Heart right ventricle (tissue), 16 donors: ENCODE results near the gene NPC2. TPM values are rescaled to one million over a fixed set of nuclear protein-coding genes. Genes with fewer than 3 reads are reported as not detected.

ENCODE experiments used
- ATAC-seq, 8 donors: fragments of 200-7000 bp; cut with Tn5 transposase; one replicate each; pipeline ENCODE4 v1.9.1; 2020; ENCODE audit warnings: mild to moderate bottlenecking in 8 of 8, moderate library complexity in 8 of 8, moderate number of reproducible peaks in 1 of 8
- DNase-seq, 2 donors: peaks; one replicate each; pipeline ENCODE4 v3.0.0-alpha.2; 2020
- H3K27ac ChIP-seq, 10 donors: fragments of 200-600 bp; sonication (generic) in 2 of 10; one replicate each; pipeline versions ENCODE4 v1.5.0 to v1.8.0; 2020 to 2022; ENCODE audit warnings: mild to moderate bottlenecking in 3 of 10
- H3K27me3 ChIP-seq, 7 donors: fragments of 200-600 bp; one replicate each; pipeline ENCODE4 v1.8.0; 2021 to 2022; ENCODE audit warnings: mild to moderate bottlenecking in 2 of 7
- H3K36me3 ChIP-seq, 9 donors: fragments of 200-600 bp; sonication (generic) in 1 of 9; one replicate each; pipeline versions ENCODE4 v1.5.0 to v1.8.0; 2020 to 2022; ENCODE audit warnings: mild to moderate bottlenecking in 2 of 9
- H3K4me1 ChIP-seq, 9 donors: fragments of 200-600 bp; sonication (generic) in 1 of 9; one replicate each; pipeline versions ENCODE4 v1.5.0 to v1.8.0; 2020 to 2022; ENCODE audit warnings: mild to moderate bottlenecking in 4 of 9
- H3K4me3 ChIP-seq, 10 donors: fragments of 200-600 bp; sonication (generic) in 2 of 10; one replicate each; pipeline versions ENCODE4 v1.5.0 to v1.8.0; 2020 to 2022; ENCODE audit warnings: mild to moderate bottlenecking in 7 of 10, moderate library complexity in 2 of 10
- H3K9me3 ChIP-seq, 11 donors: fragments of 200-600 bp in 10 of 11; sonication (generic) in 2 of 11; one replicate each; pipeline versions ENCODE4 v1.5.0 to v1.8.0; 2013 to 2022; ENCODE audit warnings: mild to moderate bottlenecking in 2 of 11, control low read depth in 1 of 11, moderate library complexity in 1 of 11
- CTCF ChIP-seq, 9 donors: fragments of 200-600 bp; sonication (generic) in 2 of 9; IDR thresholded peaks; one replicate each; pipeline versions ENCODE4 v1.5.0 to v1.8.0; 2021 to 2022; ENCODE audit warnings: antibody characterized with exemption in 9 of 9, mild to moderate bottlenecking in 5 of 9, moderate library complexity in 1 of 9
- WGBS, 2 donors: extraction: QIAGEN DNeasy Blood & Tissue Kit; methylation state at CpG; one replicate each; pipeline ENCODE4 v1.1.7; 2013; ENCODE audit warnings: inconsistent platforms in 1 of 2; 5-methylcytosine and 5-hydroxymethylcytosine counted together
- intact Hi-C, 10 donors: fragments of 100-400 bp; cut with DNase I; formaldehyde crosslinking; loops; one replicate each; pipeline versions ENCODE4 v1.11.1 to v1.14.2; 2022
- polyA plus RNA-seq, 2 donors: library from polyadenylated mRNA; stranded (reverse); fragments of 200-250 nt; gene quantifications; one replicate each; pipeline ENCODE4 v1.2.3, GENCODE V29; 2013
- total RNA-seq, 10 donors: library from RNA; stranded (reverse); fragmentation: NEBNext Ultra II Directional in 3 of 10; extraction: Animal tissue kit (Norgen Biotek cat#: 25700) in 3 of 10; gene quantifications; one replicate each; pipeline versions ENCODE4 v1.2.1 to v1.2.4, GENCODE V29; 2021 to 2023
- donor health status: Arrhythmogenic right ventricular cardiomyopathy.
- donor health status: ischemic (EF 13 %, LVEDD 7.1; RV severe dilation, severe dysfunction).
- donor health status: healthy with polysubstance abuse.
- donor health status: DM: no; HTN: yes; CAD: no.
- donor health status: DM: no; HTN: no; CAD: no.
- donor health status: ischemic (EF 25% LVEDD 6.9; RV normal size, moderate dysfunction).
- donor health status: ischemic (EF 25% LVEDD 5.7; RV mildly dilated, moderate dysfunction).
- donor health status: healthy.
- donor health status: DM: yes; HTN: yes; CAD: no.
- donor health status: Ischemic cardiomyopathy.
- donor health status: ischemic (EF 35%, LVEDD 5.7; RV mildly dilated, moderate dysfunction).
- donor health status: nonischemic (EF 11% LVEDD 7.7; RV severe dilation, severe dysfunction).
- donor health status: DM: yes; HTN: yes; CAD: no.
- donor health status: PGD.
- donor health status: ischemic (EF 29% LVEDD 5.4; RV normal size, mild dysfunction).
- donor health status: nonischemic (EF 23%, LVEDD 6.1; RV moderate dilation, normal function).

Gene NPC2
- total and polyA plus RNA-seq, 12 donors: 70.0 to 258 (median 108) TPM

- WGBS, 2 donors: 70 to 82% methylated on average over 7 of the region's 7 CpGs
- Histone ChIP-seq H3K36me3 (peaks cover 0 to 33% (median 0%) of the 10 kb centered on the region in 9 donors), H3K4me1 (peaks cover 0 to 17% (median 0%) of the 10 kb centered on the region in 9 donors), H3K4me3 (no peak overlapping the region), H3K27me3 (no peaks in the 10 kb centered on the region), H3K27ac (no peak overlapping the region), H3K9me3 (no peaks in the 10 kb centered on the region)
- no peak for TF ChIP-seq CTCF (IDR thresholded peaks at IDR 0.05)
- intact Hi-C loops: no loop called here
- DNase-seq (no peak), ATAC-seq (peak in 1 of 8 donors; percentile 69)
Observed at GRCh38 chr14:74469548-74470518, 23.3 kb downstream of the NPC2 start.

- 90 to 95% methylated on average over 3 of the region's 3 CpGs for WGBS, 2 donors
- intact Hi-C loops: no loop called here
- H3K4me1 ChIP-seq: peaks cover 0 to 15% (median 0%) of the 10 kb centered on the region in 9 donors
Observed at GRCh38 chr14:74468513-74468912, 24.6 kb downstream of the NPC2 start.

GRCh38 chr14:74465335-74465734, 27.8 kb downstream of the NPC2 start:
- DNase-seq (no peak), ATAC-seq (no peak)
- H3K4me3 ChIP-seq: no peak overlapping the region
- intact Hi-C loops: no loop called here
- peaks cover 0 to 19% (median 0%) of the 10 kb centered on the region in 9 donors for H3K4me1 ChIP-seq
- no peaks in the 10 kb centered on the region for H3K36me3 ChIP-seq
- no peak for TF ChIP-seq CTCF (IDR thresholded peaks at IDR 0.05)
- no peaks in the 10 kb centered on the region for H3K9me3 ChIP-seq
- H3K27me3 ChIP-seq: no peaks in the 10 kb centered on the region
- WGBS, 2 donors: 90 to 94% methylated on average over 2 of the region's 2 CpGs
- H3K27ac ChIP-seq: no peak overlapping the region

More at GRCh38 chr14:74468513-74468912, 24.6 kb downstream of the NPC2 start:
- Histone ChIP-seq H3K27me3 (no peaks in the 10 kb centered on the region), H3K27ac (no peak overlapping the region), H3K9me3 (no peaks in the 10 kb centered on the region), H3K36me3 (peaks cover 0 to 20% (median 0%) of the 10 kb centered on the region in 9 donors), H3K4me3 (no peak overlapping the region)
- DNase-seq (no peak), ATAC-seq (no peak)
- TF ChIP-seq CTCF (IDR thresholded peaks at IDR 0.05): no peak

- 96 to 98% methylated on average over 3 of the region's 3 CpGs for WGBS, 2 donors
- no peak for TF ChIP-seq CTCF (IDR thresholded peaks at IDR 0.05)
- no peak for ATAC-seq
- Histone ChIP-seq H3K36me3 (no peaks in the 10 kb centered on the region), H3K27me3 (no peaks in the 10 kb centered on the region), H3K9me3 (no peaks in the 10 kb centered on the region), H3K4me1 (peaks cover 0 to 15% (median 0%) of the 10 kb centered on the region in 9 donors), H3K27ac (no peak overlapping the region), H3K4me3 (no peak overlapping the region)
- intact Hi-C loops: no loop called here
- no peak for DNase-seq
Observed at GRCh38 chr14:74464785-74465184, 28.3 kb downstream of the NPC2 start.
